OCI-LY7 (cell line): ENCODE data around the gene CCDC187. TPM values are rescaled to one million over a fixed set of nuclear protein-coding genes. Genes with fewer than 3 reads are reported as not detected.

Source experiments
- BruUV-seq: library from RNA; stranded (reverse); fragments of 400-500 nt; replicated peaks from 2 replicates; lab custom pipeline; 2021; lab: Mats Ljungman, UMichigan
- CTCF ChIA-PET: fragments of 300-600 bp; sonication (Branson Sonifier 250); formaldehyde crosslinking; loops from one replicate; lab custom pipeline; 2022; ENCODE audit warnings: antibody characterized with exemption; ENCODE audit not compliant: unreplicated experiment; lab: Charles Lee
- POLR2A ChIA-PET: fragments of 300-600 bp; sonication (Branson Sonifier 250); formaldehyde crosslinking; loops from one replicate; lab custom pipeline; 2022; ENCODE audit warnings: antibody characterized with exemption; lab: Charles Lee
- DNase-seq: peaks from one replicate; pipeline ENCODE4 v3.0.0-alpha.2; 2015; ENCODE audit warnings: low spot score
- H2AFZ ChIP-seq: fragments of 200-600 bp; sonication (generic), shearing (Covaris generic); 2 replicates; pipeline ENCODE4 v1.6.1; 2014; ENCODE audit warnings: mild to moderate bottlenecking, antibody characterized with exemption, low read length, moderate library complexity
- H3K27ac ChIP-seq: fragments of 200-600 bp; sonication (generic); 2 replicates; pipeline ENCODE4 v1.5.1; 2014; ENCODE audit warnings: mixed run types, low read depth, mild to moderate bottlenecking, moderate library complexity, low read length, inconsistent platforms; ENCODE audit not compliant: poor library complexity, severe bottlenecking
- H3K36me3 ChIP-seq: fragments of 200-600 bp; sonication (generic); 2 replicates; pipeline ENCODE4 v1.6.1; 2014; ENCODE audit warnings: mild to moderate bottlenecking, antibody characterized with exemption, low read length, moderate library complexity, mixed read lengths; ENCODE audit not compliant: insufficient read depth
- H3K4me1 ChIP-seq: fragments of 200-600 bp; sonication (generic); 2 replicates; pipeline ENCODE4 v1.5.1; 2014; ENCODE audit warnings: mild to moderate bottlenecking, low read length; ENCODE audit not compliant: insufficient read depth, poor library complexity, severe bottlenecking
- H3K4me2 ChIP-seq: fragments of 200-600 bp; sonication (generic); 2 replicates; pipeline ENCODE4 v1.6.1; 2014; ENCODE audit warnings: mild to moderate bottlenecking, low read length
- H3K4me3 ChIP-seq: fragments of 200-600 bp; sonication (generic); 2 replicates; pipeline ENCODE4 v1.5.1; 2014; ENCODE audit warnings: mild to moderate bottlenecking, low read depth, low read length; ENCODE audit not compliant: poor library complexity, severe bottlenecking
- H3K79me2 ChIP-seq: fragments of 200-600 bp; sonication (generic); 2 replicates; pipeline ENCODE4 v1.6.1; 2016; ENCODE audit warnings: low read depth, mild to moderate bottlenecking, low read length, moderate library complexity, mixed read lengths; ENCODE audit not compliant: insufficient read depth
- H3K9me2 ChIP-seq: fragments of 200-600 bp; sonication (generic); 2 replicates; pipeline ENCODE4 v1.6.1; 2016; ENCODE audit warnings: mild to moderate bottlenecking, low read length, mixed read lengths; ENCODE audit not compliant: insufficient read depth
- H3K9me3 ChIP-seq: fragments of 200-600 bp; sonication (generic); 2 replicates; pipeline ENCODE4 v1.6.1; 2014; ENCODE audit warnings: mild to moderate bottlenecking, mixed run types, low read length, mixed read lengths
- H4K20me1 ChIP-seq: fragments of 200-600 bp; sonication (generic); 2 replicates; pipeline ENCODE4 v1.6.1; 2014; ENCODE audit warnings: mild to moderate bottlenecking, antibody characterized with exemption, low read length, moderate library complexity, mixed read lengths; ENCODE audit not compliant: insufficient read depth
- EZH2phosphoT487 ChIP-seq: fragments of 200-600 bp; sonication (generic); IDR thresholded peaks from 2 replicates; pipeline ENCODE4 v1.6.1; 2018; ENCODE audit warnings: low read depth, borderline replicate concordance, mild to moderate bottlenecking, mixed run types, antibody characterized with exemption, low read length, moderate library complexity, mixed read lengths
- intact Hi-C: fragments of 100-400 bp; cut with micrococcal nuclease; formaldehyde crosslinking; loops from one replicate; pipeline ENCODE4 v1.10.0; 2022; ENCODE audit not compliant: unreplicated experiment
- total RNA-seq, 2 experiments: library from RNA; depleted of rRNA in 1 of 2; stranded (reverse); fragments of >200 nt in 1 of 2; shearing (Covaris generic) in 1 of 2; gene quantifications; 2 replicates each; pipeline ENCODE4 v1.2.3, GENCODE V29; 2014 to 2022
- TF ChIP-seq, protein P1 (sequence below): fragments of 200-600 bp; sonication (generic); conservative IDR thresholded peaks from 2 replicates; pipeline ENCODE4 v1.5.1; 2014; ENCODE audit warnings: mild to moderate bottlenecking, antibody characterized with exemption, low read length, moderate library complexity, mixed read lengths

CCDC187 gene
- total RNA-seq, 2 experiments from 2014 or later = not detected

DNA sequence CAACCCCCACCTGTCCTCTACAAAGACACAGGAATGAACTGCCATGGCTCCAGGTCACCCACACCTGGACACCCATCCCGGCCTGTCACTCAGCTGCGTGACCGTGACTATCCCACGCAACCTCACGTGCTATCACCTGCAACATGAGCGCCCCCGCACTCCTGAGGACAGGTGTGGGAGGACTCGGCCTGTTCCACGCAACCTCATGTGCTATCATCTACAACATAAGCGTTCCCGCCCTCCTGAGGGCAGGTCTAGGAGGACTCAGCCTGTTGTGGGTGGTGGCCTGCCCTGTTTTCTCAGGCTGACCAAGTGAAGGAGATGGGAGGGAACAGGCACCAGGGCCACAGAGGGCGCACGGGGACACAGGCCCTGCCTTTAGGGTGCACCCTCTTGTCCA, 62.4 kb downstream of the CCDC187 start:
- peaks cover 43% of the 10 kb centered on the region for H4K20me1 ChIP-seq
- no peaks in the 10 kb centered on the region for H3K9me3 ChIP-seq
- H3K4me3 ChIP-seq = no peak overlapping the region
- TF ChIP-seq, protein P1, sequence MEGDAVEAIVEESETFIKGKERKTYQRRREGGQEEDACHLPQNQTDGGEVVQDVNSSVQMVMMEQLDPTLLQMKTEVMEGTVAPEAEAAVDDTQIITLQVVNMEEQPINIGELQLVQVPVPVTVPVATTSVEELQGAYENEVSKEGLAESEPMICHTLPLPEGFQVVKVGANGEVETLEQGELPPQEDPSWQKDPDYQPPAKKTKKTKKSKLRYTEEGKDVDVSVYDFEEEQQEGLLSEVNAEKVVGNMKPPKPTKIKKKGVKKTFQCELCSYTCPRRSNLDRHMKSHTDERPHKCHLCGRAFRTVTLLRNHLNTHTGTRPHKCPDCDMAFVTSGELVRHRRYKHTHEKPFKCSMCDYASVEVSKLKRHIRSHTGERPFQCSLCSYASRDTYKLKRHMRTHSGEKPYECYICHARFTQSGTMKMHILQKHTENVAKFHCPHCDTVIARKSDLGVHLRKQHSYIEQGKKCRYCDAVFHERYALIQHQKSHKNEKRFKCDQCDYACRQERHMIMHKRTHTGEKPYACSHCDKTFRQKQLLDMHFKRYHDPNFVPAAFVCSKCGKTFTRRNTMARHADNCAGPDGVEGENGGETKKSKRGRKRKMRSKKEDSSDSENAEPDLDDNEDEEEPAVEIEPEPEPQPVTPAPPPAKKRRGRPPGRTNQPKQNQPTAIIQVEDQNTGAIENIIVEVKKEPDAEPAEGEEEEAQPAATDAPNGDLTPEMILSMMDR = no peak
- TF ChIP-seq EZH2phosphoT487 = no peak
- no peak for DNase-seq
- H3K9me2 ChIP-seq = no peaks in the 10 kb centered on the region
- H3K4me2 ChIP-seq = peak overlapping the region; percentile 92
- CTCF ChIA-PET = no interaction called here
- no TSS peak for BruUV-seq
- POLR2A ChIA-PET = no interaction called here
- peaks cover 79% of the 10 kb centered on the region for H3K79me2 ChIP-seq
- no peak overlapping the region for H2AFZ ChIP-seq
- H3K4me1 ChIP-seq = peaks cover 76% of the 10 kb centered on the region
- H3K27ac ChIP-seq = peak overlapping the region; percentile 85
- peaks cover 63% of the 10 kb centered on the region for H3K36me3 ChIP-seq
- intact Hi-C loops = loop anchor here (5.0 kb wide), 1 partner anchor 229 kb away; no protein-coding TSS in a partner anchor

DNA sequence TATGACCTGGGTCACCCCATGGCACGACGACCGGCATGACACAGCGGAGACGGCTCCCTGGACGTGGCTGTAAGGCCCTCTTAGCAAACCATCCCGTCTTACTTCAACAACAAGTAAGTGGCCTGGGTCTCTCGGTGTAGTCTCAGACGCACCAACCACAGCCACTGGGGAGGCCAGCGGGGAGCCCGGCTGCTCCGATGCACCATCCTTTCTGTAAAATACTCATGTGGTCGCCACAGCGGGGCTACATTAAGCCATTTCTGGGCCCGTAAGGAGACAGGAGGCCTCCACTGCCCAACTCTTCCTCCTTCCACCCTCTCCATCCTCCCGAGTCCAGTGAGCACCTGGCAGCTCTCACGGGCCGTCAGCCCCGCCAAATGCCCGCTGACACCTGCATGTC, 63.0 kb downstream of the CCDC187 start:
- no peaks in the 10 kb centered on the region for H3K9me2 ChIP-seq
- peak overlapping the region; percentile 92 for H3K4me2 ChIP-seq
- intact Hi-C loops = loop anchor here (5.0 kb wide), 1 partner anchor 229 kb away; no protein-coding TSS in a partner anchor
- DNase-seq = no peak
- H3K4me1 ChIP-seq = peaks cover 69% of the 10 kb centered on the region
- H2AFZ ChIP-seq = no peak overlapping the region
- BruUV-seq = no TSS peak
- H4K20me1 ChIP-seq = peaks cover 43% of the 10 kb centered on the region
- no peaks in the 10 kb centered on the region for H3K9me3 ChIP-seq
- CTCF ChIA-PET = interaction anchor here (1.8 kb wide), 1 partner anchor 17 kb away, joined by 8 read pairs; no protein-coding TSS in a partner anchor
- H3K36me3 ChIP-seq = peaks cover 69% of the 10 kb centered on the region
- peak overlapping the region; percentile 48 for H3K4me3 ChIP-seq
- peak overlapping the region; percentile 85 for H3K27ac ChIP-seq
- POLR2A ChIA-PET = interaction anchor here (0.6 kb wide), 1 partner anchor 871 kb away, joined by 3 read pairs; no protein-coding TSS in a partner anchor
- H3K79me2 ChIP-seq = peaks cover 79% of the 10 kb centered on the region
- no peak for TF ChIP-seq EZH2phosphoT487
- TF ChIP-seq, protein P1 = no peak

DNA sequence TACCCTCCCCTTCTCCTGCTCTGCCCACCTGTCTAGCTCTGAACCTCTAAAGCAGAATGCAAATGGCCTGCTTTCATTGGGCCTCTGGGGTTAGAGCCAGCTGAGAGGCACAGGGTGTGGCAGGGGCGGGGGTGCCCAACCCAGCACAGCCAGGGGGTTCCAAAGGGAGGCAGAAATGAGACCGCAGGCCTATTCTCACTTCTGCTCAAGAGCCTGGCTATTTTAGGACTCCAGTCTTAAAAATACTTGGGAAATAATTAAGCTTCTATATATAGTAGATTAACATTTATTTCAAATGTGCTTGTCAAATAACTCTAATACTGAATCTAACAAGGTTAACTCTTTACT, 63.9 kb downstream of the CCDC187 start:
- H2AFZ ChIP-seq = no peak overlapping the region
- DNase-seq = peak; percentile 81
- peaks cover 42% of the 10 kb centered on the region for H4K20me1 ChIP-seq
- ChIA-PET POLR2A (interaction anchor here (0.6 kb wide), 1 partner anchor 872 kb away, joined by 3 read pairs; no protein-coding TSS in a partner anchor), CTCF (interaction anchor here (0.6 to 1.8 kb wide), 6 partner anchors 13 to 95 kb away, joined by 3 to 8 read pairs (median 4); no protein-coding TSS in a partner anchor)
- intact Hi-C loops = loop anchor here (5.0 kb wide), 1 partner anchor 228 kb away; no protein-coding TSS in a partner anchor
- H3K4me1 ChIP-seq = peaks cover 68% of the 10 kb centered on the region
- H3K9me3 ChIP-seq = no peaks in the 10 kb centered on the region
- H3K4me3 ChIP-seq = peak overlapping the region; percentile 48
- H3K4me2 ChIP-seq = peak overlapping the region; percentile 92
- TF ChIP-seq, protein P1 = no peak
- TF ChIP-seq EZH2phosphoT487 = no peak
- H3K27ac ChIP-seq = peak overlapping the region; percentile 85
- no TSS peak for BruUV-seq
- peaks cover 79% of the 10 kb centered on the region for H3K36me3 ChIP-seq
- no peaks in the 10 kb centered on the region for H3K9me2 ChIP-seq
- peaks cover 76% of the 10 kb centered on the region for H3K79me2 ChIP-seq
